Liver (tissue), 9 donors: Measurements from ENCODE around the gene SLC8A1. TPM values are rescaled to one million over a fixed set of nuclear protein-coding genes. Genes with fewer than 3 reads are reported as not detected.

Source experiments
- DNase-seq: peaks from one replicate; pipeline ENCODE4 v3.0.0-alpha.2; 2017; ENCODE audit warnings: low spot score
- H3K27ac ChIP-seq, 2 donors: one replicate each; pipeline ENCODE4 v1.7.0; 2013; ENCODE audit warnings: inconsistent platforms in 2 of 2, low read length in 2 of 2, control low read depth in 1 of 2, low read depth in 1 of 2, mild to moderate bottlenecking in 1 of 2
- H3K27me3 ChIP-seq, 4 donors: one replicate each; pipeline versions ENCODE4 v1.6.1 to v1.7.0; 2013; ENCODE audit warnings: low read length in 3 of 4, inconsistent platforms in 1 of 4, mild to moderate bottlenecking in 1 of 4, moderate library complexity in 1 of 4; ENCODE audit not compliant: control insufficient read depth in 4 of 4, insufficient read depth in 4 of 4
- H3K36me3 ChIP-seq, 4 donors: one replicate each; pipeline versions ENCODE4 v1.6.1 to v1.7.0; 2013; ENCODE audit warnings: low read length in 3 of 4, mild to moderate bottlenecking in 3 of 4, low read depth in 1 of 4, moderate library complexity in 1 of 4; ENCODE audit not compliant: control insufficient read depth in 4 of 4, insufficient read depth in 3 of 4
- H3K4me1 ChIP-seq, 4 donors: one replicate each; pipeline versions ENCODE4 v1.6.1 to v1.7.0; 2013; ENCODE audit warnings: low read length in 3 of 4, mild to moderate bottlenecking in 3 of 4, moderate library complexity in 1 of 4; ENCODE audit not compliant: control insufficient read depth in 4 of 4, insufficient read depth in 4 of 4
- H3K4me3 ChIP-seq, 3 donors: one replicate each; pipeline versions ENCODE4 v1.6.1 to v1.7.0; 2013; ENCODE audit warnings: low read length in 3 of 3, control low read depth in 1 of 3, low read depth in 1 of 3, mild to moderate bottlenecking in 1 of 3
- H3K9ac ChIP-seq, 2 donors: one replicate each; pipeline ENCODE4 v1.7.0; 2013; ENCODE audit warnings: low read length in 2 of 2, mild to moderate bottlenecking in 2 of 2, moderate library complexity in 2 of 2, control low read depth in 1 of 2, low read depth in 1 of 2
- H3K9me3 ChIP-seq, 4 donors: one replicate each; pipeline versions ENCODE4 v1.6.1 to v1.7.0; 2013; ENCODE audit warnings: low read length in 3 of 4; ENCODE audit not compliant: control insufficient read depth in 4 of 4
- ATF3 ChIP-seq: IDR thresholded peaks from 2 replicates; pipeline ENCODE4 v1.6.1; 2016; ENCODE audit warnings: antibody characterized with exemption
- CTCF ChIP-seq: fragments of 150-350 bp; IDR thresholded peaks from 2 replicates; pipeline ENCODE4 v1.5.1; 2017; ENCODE audit warnings: improper control_type of control experiment, low read depth, low read length; ENCODE audit not compliant: missing input control
- EGR1 ChIP-seq, 2 donors: IDR thresholded peaks; 2 replicates each; pipeline ENCODE4 v1.6.1; 2016 to 2018; ENCODE audit warnings: antibody characterized with exemption in 2 of 2, low read depth in 2 of 2
- FOXA1 ChIP-seq: IDR thresholded peaks from 2 replicates; pipeline ENCODE4 v1.6.1; 2016; ENCODE audit warnings: antibody characterized with exemption
- FOXA2 ChIP-seq: IDR thresholded peaks from 2 replicates; pipeline ENCODE4 v1.6.1; 2016; ENCODE audit warnings: antibody characterized with exemption
- HNF4A ChIP-seq, 2 donors: conservative IDR thresholded peaks; 2 replicates each; pipeline ENCODE4 v1.6.1; 2016; ENCODE audit warnings: antibody characterized with exemption in 2 of 2, mild to moderate bottlenecking in 2 of 2
- JUND ChIP-seq, 2 donors: IDR thresholded peaks; 2 replicates each; pipeline ENCODE4 v1.6.1; 2016; ENCODE audit warnings: antibody characterized with exemption in 2 of 2
- MAX ChIP-seq: IDR thresholded peaks from 2 replicates; pipeline ENCODE4 v1.6.1; 2016; ENCODE audit warnings: antibody characterized with exemption
- NR2F2 ChIP-seq: IDR thresholded peaks from 2 replicates; pipeline ENCODE4 v1.6.1; 2016; ENCODE audit warnings: antibody characterized with exemption
- RAD21 ChIP-seq, 2 donors: IDR thresholded peaks; 2 replicates each; pipeline ENCODE4 v1.6.1; 2016; ENCODE audit warnings: antibody characterized with exemption in 2 of 2, mild to moderate bottlenecking in 2 of 2
- REST ChIP-seq: IDR thresholded peaks from 2 replicates; pipeline ENCODE4 v1.6.1; 2016; ENCODE audit warnings: antibody characterized with exemption, mild to moderate bottlenecking
- TAF1 ChIP-seq: conservative IDR thresholded peaks from 2 replicates; pipeline ENCODE4 v1.6.1; 2016; ENCODE audit warnings: antibody characterized with exemption, mild to moderate bottlenecking
- WGBS: extraction: QIAGEN DNeasy Blood & Tissue Kit; methylation state at CpG from one replicate; pipeline ENCODE4 v1.1.7; 2013; 5-methylcytosine and 5-hydroxymethylcytosine counted together
- polyA plus RNA-seq, 2 donors: library from polyadenylated mRNA; stranded (reverse) in 1 of 2; unstranded in 1 of 2; fragments of 200-250 nt in 1 of 2; fragments of >200 nt in 1 of 2; fragmentation: Nextera tagmentation in 1 of 2; extraction: Ambion mirVana in 1 of 2; gene quantifications; one replicate each; pipeline versions ENCODE4 v1.2.1 to v1.2.3, GENCODE V29; 2013 to 2015
- total RNA-seq, 2 donors: library from RNA; depleted of rRNA; stranded (reverse); fragments of >200 nt; gene quantifications; one replicate each; pipeline ENCODE4 v1.2.3, GENCODE V29; 2014
- donor health status: healthy.
- donor health status: healthy.
- donor health status: healthy.
- donor health status: healthy.
- donor health status: healthy.

Gene SLC8A1
- total and polyA plus RNA-seq, 4 donors, result 1.2 to 18.5 (median 8.2) TPM

GRCh38 chr2:40243581-40244187 is 208.2 kb downstream of the SLC8A1 start:
- TF ChIP-seq REST (no peak), CTCF (no peak), NR2F2 (no peak), FOXA2 (no peak), RAD21 (IDR thresholded peaks at IDR 0.05) (no peak)
- no peaks in the 10 kb centered on the region for H3K9me3 ChIP-seq
- H3K36me3 ChIP-seq, result no peaks in the 10 kb centered on the region
- 69% methylated on average over 3 of the region's 3 CpGs for WGBS
- H3K4me1 ChIP-seq, result no peaks in the 10 kb centered on the region
- no peak overlapping the region for H3K27ac ChIP-seq
- no peak overlapping the region for H3K4me3 ChIP-seq
- no peak for DNase-seq
- H3K9ac ChIP-seq, result no peak overlapping the region
- no peaks in the 10 kb centered on the region for H3K27me3 ChIP-seq

- 68% methylated on average over 3 of the region's 3 CpGs for WGBS
- no peak for TF ChIP-seq FOXA2
- no peak for TF ChIP-seq CTCF
- no peak for TF ChIP-seq EGR1 (IDR thresholded peaks at IDR 0.05; ENCODE audit: low read depth in 2 of 2)
- no peak for TF ChIP-seq TAF1
- no peak for TF ChIP-seq MAX
- TF ChIP-seq RAD21 (IDR thresholded peaks at IDR 0.05), result no peak
- no peak for TF ChIP-seq ATF3
- TF ChIP-seq JUND (IDR thresholded peaks at IDR 0.05), result no peak
- no peak for TF ChIP-seq NR2F2
- no peak for TF ChIP-seq HNF4A (conservative IDR thresholded peaks at IDR 0.05)
- no peak for TF ChIP-seq FOXA1
- H3K36me3 ChIP-seq, result no peaks in the 10 kb centered on the region
- no peak overlapping the region for H3K4me3 ChIP-seq
- DNase-seq, result no peak
- H3K27me3 ChIP-seq, result no peaks in the 10 kb centered on the region
- no peak overlapping the region for H3K9ac ChIP-seq
- no peaks in the 10 kb centered on the region for H3K4me1 ChIP-seq
- H3K27ac ChIP-seq, result no peak overlapping the region
- H3K9me3 ChIP-seq, result no peaks in the 10 kb centered on the region
These were observed 209.6 kb downstream of the SLC8A1 start for GRCh38 chr2:40242315-40242714.
